Esophagus squamous epithelium (tissue), 4 donors: ENCODE measurements around the gene GMPS.

Experiments used
- CTCF ChIP-seq, 6 experiments: fragments of 450-650 bp in 4 of 6; fragments of 200-600 bp in 2 of 6; sonication (generic) in 2 of 6; IDR thresholded peaks; one replicate each; pipeline ENCODE4 v1.5.1; 2016 to 2019; ENCODE audit warnings: antibody characterized with exemption in 6 of 6, mild to moderate bottlenecking in 4 of 6, moderate library complexity in 4 of 6
- POLR2A ChIP-seq, 4 donors: fragments of 450-650 bp; IDR thresholded peaks; one replicate each; pipeline ENCODE4 v1.6.1; 2017; ENCODE audit warnings: antibody characterized with exemption in 4 of 4, mild to moderate bottlenecking in 4 of 4, moderate library complexity in 3 of 4

GRCh38 chr3:155970398-155970797 is 99.9 kb downstream of the GMPS start:
- TF ChIP-seq CTCF (IDR thresholded peaks at IDR 0.05), result no peak
- TF ChIP-seq POLR2A (IDR thresholded peaks at IDR 0.05), result no peak
